IMR-90 (cell line): ENCODE measurements around the gene CDADC1.

Source experiments
- CEBPB ChIP-seq: IDR thresholded peaks from 2 replicates; pipeline ENCODE4 v1.6.1; 2012; ENCODE audit warnings: low read depth, low read length, improper control_type of control experiment
- MAFK ChIP-seq: IDR thresholded peaks from 2 replicates; pipeline ENCODE4 v1.6.1; 2012; ENCODE audit warnings: low read depth, low read length, improper control_type of control experiment
- MXI1 ChIP-seq: IDR thresholded peaks from 2 replicates; pipeline ENCODE4 v1.6.1; 2012; ENCODE audit warnings: low read depth, mild to moderate bottlenecking, low read length, moderate library complexity, borderline replicate concordance
- POLR2A ChIP-seq: IDR thresholded peaks from 2 replicates; pipeline ENCODE4 v1.6.1; 2012; ENCODE audit warnings: mild to moderate bottlenecking, low read depth, low read length
- RCOR1 ChIP-seq: IDR thresholded peaks from 2 replicates; pipeline ENCODE4 v1.6.1; 2012; ENCODE audit warnings: mild to moderate bottlenecking, low read length, improper control_type of control experiment; ENCODE audit not compliant: insufficient replicate concordance
- SMC3 ChIP-seq: fragments of 150-350 bp; IDR thresholded peaks from 2 replicates; pipeline ENCODE4 v1.6.1; 2016; ENCODE audit warnings: low read depth, mild to moderate bottlenecking, antibody characterized with exemption, low read length, moderate library complexity
- TF ChIP-seq, protein P1 (sequence below): conservative IDR thresholded peaks from 2 replicates; pipeline ENCODE4 v1.5.1; 2012; ENCODE audit warnings: mild to moderate bottlenecking, low read depth, low read length, improper control_type of control experiment
- TF ChIP-seq, protein P2 (sequence below): fragments of 150-350 bp; IDR thresholded peaks from 2 replicates; pipeline ENCODE4 v1.6.1; 2017; ENCODE audit warnings: mild to moderate bottlenecking, antibody characterized with exemption, low read length, low read depth

DNA sequence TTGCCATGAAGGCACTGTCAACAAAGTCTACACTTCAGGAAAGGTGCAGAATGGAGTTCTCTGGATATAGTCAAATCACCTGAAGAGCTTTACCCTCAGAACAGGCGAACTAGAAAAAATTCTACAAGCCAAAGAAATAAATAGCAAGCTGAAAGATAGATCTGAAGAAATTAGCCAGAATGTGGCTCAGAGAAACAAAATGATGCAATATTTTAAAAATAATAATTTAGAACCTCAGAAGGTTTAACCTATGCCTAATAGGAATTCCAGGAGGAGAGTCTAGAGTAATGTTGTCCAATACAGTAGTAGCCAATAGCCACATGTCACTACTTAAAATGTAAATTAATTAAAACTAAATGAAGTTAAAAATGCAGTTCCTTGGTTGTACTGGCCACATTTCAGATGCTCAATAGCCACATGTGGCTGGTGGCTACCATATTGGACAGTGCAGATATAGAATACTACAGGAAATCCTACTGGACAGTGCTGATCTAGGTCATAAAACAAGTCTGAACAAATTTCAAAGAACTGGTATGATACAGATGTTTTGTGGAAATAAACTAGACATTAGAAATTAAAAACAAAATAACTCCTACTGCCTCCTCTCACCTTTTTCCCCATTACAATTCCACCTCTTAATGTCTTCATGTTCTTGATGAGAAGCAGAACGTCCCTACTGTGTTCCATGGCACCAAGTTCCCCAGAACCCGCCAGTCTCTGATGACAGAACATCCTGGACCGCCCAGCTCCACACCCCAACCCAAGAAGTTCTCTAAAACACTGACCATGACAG, 679 bp upstream of the CDADC1 start:
- TF ChIP-seq, protein P1, sequence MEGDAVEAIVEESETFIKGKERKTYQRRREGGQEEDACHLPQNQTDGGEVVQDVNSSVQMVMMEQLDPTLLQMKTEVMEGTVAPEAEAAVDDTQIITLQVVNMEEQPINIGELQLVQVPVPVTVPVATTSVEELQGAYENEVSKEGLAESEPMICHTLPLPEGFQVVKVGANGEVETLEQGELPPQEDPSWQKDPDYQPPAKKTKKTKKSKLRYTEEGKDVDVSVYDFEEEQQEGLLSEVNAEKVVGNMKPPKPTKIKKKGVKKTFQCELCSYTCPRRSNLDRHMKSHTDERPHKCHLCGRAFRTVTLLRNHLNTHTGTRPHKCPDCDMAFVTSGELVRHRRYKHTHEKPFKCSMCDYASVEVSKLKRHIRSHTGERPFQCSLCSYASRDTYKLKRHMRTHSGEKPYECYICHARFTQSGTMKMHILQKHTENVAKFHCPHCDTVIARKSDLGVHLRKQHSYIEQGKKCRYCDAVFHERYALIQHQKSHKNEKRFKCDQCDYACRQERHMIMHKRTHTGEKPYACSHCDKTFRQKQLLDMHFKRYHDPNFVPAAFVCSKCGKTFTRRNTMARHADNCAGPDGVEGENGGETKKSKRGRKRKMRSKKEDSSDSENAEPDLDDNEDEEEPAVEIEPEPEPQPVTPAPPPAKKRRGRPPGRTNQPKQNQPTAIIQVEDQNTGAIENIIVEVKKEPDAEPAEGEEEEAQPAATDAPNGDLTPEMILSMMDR = no peak
- TF ChIP-seq, protein P2, sequence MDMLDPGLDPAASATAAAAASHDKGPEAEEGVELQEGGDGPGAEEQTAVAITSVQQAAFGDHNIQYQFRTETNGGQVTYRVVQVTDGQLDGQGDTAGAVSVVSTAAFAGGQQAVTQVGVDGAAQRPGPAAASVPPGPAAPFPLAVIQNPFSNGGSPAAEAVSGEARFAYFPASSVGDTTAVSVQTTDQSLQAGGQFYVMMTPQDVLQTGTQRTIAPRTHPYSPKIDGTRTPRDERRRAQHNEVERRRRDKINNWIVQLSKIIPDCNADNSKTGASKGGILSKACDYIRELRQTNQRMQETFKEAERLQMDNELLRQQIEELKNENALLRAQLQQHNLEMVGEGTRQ = no peak
- TF ChIP-seq RCOR1 (no peak), POLR2A (no peak), MXI1 (no peak), CEBPB (0 out of 2 replicates have a peak, but pooled peaks have one; percentile 1), MAFK (no peak), SMC3 (no peak)
